ENCODE data around the gene ZNF780A.
A peak's percentile ranks its signal among the peaks of the same experiment; 100 is the strongest.
"Not testable (repeated sequence)": the region's sequence is repeated elsewhere in the genome, so short reads cannot be mapped to it uniquely, and the experiment has no call there.

ZNF780A gene

DNA sequence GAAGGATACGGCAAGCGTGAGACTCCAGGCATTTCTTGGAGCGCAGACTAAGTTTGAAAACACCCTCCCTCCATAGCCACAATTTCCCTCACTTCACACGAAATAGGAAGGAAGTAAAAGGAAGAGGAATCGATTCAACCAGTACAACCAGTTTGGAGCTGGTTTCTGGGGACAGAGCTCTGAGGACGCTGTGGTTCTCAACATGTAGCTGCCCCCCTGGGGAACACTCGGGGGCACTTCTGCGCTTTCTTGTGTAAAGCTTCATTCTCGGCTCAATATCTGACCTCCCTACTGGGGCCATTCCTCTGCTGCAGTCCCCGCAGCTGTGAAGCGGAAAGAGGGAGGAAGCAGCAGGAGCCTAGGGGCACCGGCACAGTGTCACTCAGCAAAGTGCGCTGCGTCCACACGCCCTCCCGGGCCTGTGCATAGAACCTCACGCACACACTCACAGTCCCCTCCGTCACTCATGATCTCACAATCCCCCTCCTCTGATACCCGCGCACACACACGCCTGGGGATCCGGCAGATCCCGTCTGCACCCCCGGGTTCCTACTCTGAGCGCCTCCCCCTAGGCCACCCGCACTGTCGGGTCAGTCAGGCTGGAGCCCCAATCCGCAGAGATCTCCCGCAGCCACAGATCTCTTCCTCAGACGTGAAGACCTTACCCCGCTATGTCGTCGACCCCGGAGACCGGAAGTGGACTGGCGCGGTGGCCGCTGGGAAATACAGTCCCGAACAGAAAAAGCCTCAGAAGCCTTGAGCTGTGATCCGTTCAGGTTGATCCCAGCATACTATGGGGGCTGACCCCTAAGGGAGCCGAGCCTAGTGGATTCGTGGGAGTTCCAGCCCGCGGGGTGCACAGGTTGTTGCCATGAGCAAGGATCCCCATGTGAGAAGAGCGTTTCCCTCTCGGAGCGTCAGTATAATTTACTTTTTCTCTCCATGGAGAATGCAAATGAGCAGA, at the start of gene ZNF780A:
Gene ZNF780A (minus strand): TSS at position 703 of the 964 bp plus-strand sequence. CDS start 6,190 bp downstream, outside the sequence.
- DNase-seq, result peak; percentile 89 to 94

- DNase-seq, result peak; percentile 52 to 61
Measured at GRCh38 chr19:40139533-40140287, 49.0 kb upstream of the ZNF780A start.

DNA sequence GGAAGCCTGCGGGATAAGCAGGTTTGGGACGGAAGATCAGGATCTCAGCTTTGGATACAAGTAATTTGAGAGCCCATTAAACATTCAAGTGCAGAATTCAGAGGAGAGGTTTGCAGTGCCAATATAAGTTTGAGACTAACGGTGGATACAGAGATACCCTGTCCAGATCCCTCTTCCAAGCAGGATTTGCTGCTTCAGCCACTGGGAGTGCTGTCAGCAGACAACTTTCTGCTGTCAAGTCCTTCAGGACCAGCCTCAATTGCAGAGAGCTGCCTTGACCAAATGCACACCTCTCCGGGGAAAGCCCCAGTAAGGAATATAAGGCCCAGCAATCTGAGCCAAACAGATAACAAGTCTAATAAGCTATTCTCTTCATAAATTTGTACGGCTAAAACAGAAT, 46.1 kb upstream of the ZNF780A start:
- DNase-seq, result no peak

- no peak for DNase-seq
Measured at GRCh38 chr19:40134866-40135265, 44.1 kb upstream of the ZNF780A start.

DNA sequence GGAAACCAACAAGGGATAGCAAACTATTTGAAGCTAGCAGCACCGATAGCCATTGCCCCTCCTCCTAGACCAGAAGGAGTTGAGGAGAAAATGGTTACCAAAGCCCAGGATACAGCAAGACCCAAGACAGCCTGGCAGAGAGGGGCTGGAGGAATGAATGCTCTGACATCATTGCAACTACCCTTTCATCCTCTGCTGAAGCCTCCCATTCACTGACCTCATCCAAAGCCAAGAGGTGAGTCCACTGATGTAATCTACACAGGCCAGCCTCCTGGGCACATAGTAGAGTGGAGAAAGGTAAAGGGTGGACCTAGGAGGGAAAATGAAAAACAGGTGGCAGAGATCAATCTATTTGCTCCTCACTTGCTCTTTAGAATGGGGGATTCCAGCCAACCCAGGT, 42.7 kb upstream of the ZNF780A start:
- no peak for DNase-seq

DNA sequence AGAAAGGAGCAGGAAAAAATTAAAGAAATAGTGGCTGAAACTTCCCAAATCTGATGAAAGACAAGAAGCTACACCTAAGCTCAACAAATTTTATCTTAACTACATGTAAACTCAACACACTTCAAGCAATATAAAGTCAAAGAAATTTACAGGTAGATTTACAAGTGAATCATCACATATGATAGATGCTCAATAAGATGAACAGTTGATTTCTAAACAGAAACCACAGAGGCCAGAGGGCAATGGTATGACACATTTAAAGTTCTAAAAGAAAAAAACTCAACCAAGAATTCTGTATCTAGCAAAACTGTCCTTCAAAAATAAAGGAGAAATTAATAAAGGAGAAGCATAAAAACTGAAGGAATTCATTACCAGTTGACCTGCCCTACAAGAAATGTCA, 39.3 kb upstream of the ZNF780A start:
- no peak for DNase-seq

DNA sequence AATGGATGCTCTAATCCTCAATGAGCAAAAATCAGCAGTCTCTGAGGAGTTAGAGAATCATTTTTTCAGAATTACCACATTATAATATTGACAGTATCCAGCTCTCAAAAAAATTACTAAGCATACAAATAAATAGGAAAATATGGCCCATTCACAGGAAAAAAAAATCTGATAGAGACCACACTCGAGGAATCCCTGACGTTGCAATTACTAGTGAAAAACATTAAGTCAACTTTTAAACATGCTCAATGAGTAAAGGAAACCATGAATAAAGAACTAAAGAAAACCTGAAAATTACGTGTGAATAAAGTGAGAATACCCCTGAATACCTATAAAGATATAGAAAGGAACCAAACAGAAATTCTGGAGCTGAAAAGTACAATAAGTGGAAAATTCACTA, 38.7 kb upstream of the ZNF780A start:
- no peak for DNase-seq

- DNase-seq, result no peak
Measured at GRCh38 chr19:40128991-40129390, 38.2 kb upstream of the ZNF780A start.

GRCh38 chr19:40119380-40119779, 28.6 kb upstream of the ZNF780A start:
- DNase-seq, result no peak

DNA sequence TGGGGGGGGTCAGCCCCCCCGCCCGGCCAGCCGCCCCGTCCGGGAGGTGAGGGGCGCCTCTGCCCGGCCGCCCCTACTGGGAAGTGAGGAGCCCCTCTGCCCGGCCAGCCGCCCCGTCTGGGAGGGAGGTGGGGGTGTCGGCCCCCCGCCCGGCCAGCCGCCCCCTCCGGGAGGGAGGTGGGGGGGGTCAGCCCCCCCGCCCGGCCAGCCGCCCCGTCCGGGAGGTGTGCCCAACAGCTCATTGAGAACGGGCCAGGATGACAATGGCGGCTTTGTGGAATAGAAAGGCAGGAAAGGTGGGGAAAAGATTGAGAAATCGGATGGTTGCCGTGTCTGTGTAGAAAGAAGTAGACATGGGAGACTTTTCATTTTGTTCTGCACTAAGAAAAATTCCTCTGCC, 27.9 kb upstream of the ZNF780A start:
- DNase-seq, result not testable (repeated sequence)

GRCh38 chr19:40116075-40116474, 25.3 kb upstream of the ZNF780A start:
- no peak for DNase-seq

GRCh38 chr19:40114119-40114518, 23.4 kb upstream of the ZNF780A start:
- DNase-seq, result not testable (repeated sequence)

- DNase-seq, result not testable (repeated sequence)
Measured at GRCh38 chr19:40112271-40112670, 21.5 kb upstream of the ZNF780A start.

DNA sequence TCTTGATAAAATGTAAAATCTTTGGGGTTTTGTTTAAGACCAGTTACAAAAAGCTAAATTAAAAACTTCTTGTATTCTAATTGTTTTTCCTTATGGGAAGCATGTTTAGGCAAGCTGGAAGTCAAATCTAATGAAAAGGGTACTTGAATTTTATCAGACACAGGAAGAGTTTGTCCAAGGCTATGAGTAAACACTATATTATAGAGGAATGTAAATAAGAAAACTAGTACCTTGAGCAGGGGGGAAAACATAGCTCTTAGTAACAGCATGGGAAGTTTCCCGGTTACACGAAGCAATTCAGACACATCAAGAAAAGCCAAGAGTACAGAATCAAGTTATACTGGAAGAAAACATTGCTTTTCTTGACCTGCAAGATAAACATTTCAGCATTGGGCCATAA, 19.8 kb upstream of the ZNF780A start:
- DNase-seq, result no peak

DNA sequence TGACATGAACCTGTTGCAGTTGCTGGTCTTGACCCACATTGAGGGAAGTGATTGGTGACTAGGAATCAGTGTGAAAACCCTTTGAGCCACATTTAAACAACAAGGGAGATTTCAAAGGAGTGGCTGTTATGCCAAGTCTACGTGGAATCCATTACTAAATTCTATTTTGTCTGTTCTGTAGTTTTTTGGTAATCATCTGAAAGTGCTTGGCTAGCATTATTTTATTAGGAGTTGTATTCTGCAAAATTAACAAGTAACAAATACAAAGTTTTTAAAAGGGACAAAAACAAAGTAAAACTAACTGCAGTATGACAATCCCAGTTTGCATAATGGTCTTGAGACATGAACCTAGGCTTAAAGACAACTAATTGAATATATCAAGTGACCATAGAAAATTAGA, 14.0 kb upstream of the ZNF780A start:
- DNase-seq, result no peak

- DNase-seq, result no peak
Measured at GRCh38 chr19:40103600-40103999, 12.9 kb upstream of the ZNF780A start.

GRCh38 chr19:40101813-40102212, 11.1 kb upstream of the ZNF780A start:
- DNase-seq, result no peak

- no peak for DNase-seq
Measured at GRCh38 chr19:40093416-40093815, 2.7 kb upstream of the ZNF780A start.

GRCh38 chr19:40091205-40092129, 724 bp upstream of the ZNF780A start:
- DNase-seq, result no peak

GRCh38 chr19:40089462-40089861, 1.3 kb downstream of the ZNF780A start:
- no peak for DNase-seq

DNA sequence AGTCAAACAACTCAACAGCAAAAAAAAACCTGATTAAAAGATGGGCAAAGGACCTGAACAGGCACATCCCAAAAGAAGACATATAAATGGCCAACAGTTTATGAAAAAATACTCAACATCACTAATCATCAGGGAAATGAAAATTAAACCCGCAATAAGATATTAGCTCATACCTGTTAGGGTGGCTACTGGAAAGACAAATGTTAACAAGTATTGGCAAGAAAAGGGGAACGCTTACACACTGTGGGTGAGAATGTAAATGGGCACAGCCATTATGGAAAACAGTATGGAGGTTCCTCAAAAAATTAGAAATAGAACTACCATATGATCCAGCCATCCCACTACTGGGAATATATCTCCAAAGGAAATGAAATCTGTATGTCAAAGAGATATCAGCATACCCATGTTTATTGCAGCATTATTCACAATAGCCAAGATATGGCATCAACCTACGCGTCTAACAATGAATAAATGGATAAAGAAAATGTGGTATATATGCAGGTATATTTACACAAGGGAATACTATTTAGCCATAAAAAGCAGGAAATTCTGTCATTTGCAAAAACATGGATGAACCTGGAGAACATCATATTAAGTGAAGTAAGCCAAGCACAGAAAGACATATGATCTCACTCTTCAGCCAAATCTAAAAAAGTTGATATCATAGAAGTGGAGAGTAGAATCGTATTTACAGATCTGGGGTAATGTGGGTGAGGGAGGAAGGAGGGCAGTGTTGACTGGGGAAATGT, 2.3 kb downstream of the ZNF780A start:
- DNase-seq, result no peak

GRCh38 chr19:40084948-40085347, 5.8 kb downstream of the ZNF780A start:
- no peak for DNase-seq

All from SHP77 (cell line).